Caco-2 (cell line): ENCODE results near the gene ATP10D. TPM values are rescaled to one million over a fixed set of nuclear protein-coding genes. Genes with fewer than 3 reads are reported as not detected.

Experiments
- BruUV-seq: library from RNA; stranded (reverse); fragments of 400-500 nt; replicated peaks from 2 replicates; lab custom pipeline; 2021; lab: Mats Ljungman, UMichigan
- CTCF ChIA-PET: fragments of 300-600 bp; sonication (Branson Sonifier 250); formaldehyde crosslinking; loops from one replicate; lab custom pipeline; 2022; ENCODE audit warnings: antibody characterized with exemption; lab: Charles Lee
- POLR2A ChIA-PET: fragments of 300-600 bp; sonication (Branson Sonifier 250); formaldehyde crosslinking; loops from one replicate; lab custom pipeline; 2022; ENCODE audit warnings: antibody characterized with exemption; lab: Charles Lee
- DNase-seq, 2 experiments: peaks; one replicate each; pipeline versions ENCODE4 v3.0.0 to v3.0.0-alpha.2; 2020 to 2022
- H3K27me3 ChIP-seq: replicated peaks from 2 replicates; pipeline ENCODE4 v1.6.0; 2011; ENCODE audit warnings: low read length; ENCODE audit not compliant: control insufficient read depth, insufficient read depth
- H3K36me3 ChIP-seq: 2 replicates; pipeline ENCODE4 v1.5.1; 2011; ENCODE audit warnings: low read length; ENCODE audit not compliant: control insufficient read depth, insufficient read depth
- H3K4me1 ChIP-seq: fragments of 250-450 bp; sonication (Bioruptor Pico); 2 replicates; pipeline ENCODE4 v1.5.1; 2020; ENCODE audit warnings: mild to moderate bottlenecking
- H3K4me3 ChIP-seq: 2 replicates; pipeline ENCODE4 v1.5.1; 2011; ENCODE audit warnings: low read depth, mild to moderate bottlenecking, control low read depth, low read length
- H3K9me3 ChIP-seq: fragments of 250-450 bp; sonication (Bioruptor Pico); 2 replicates; pipeline ENCODE4 v1.5.1; 2020; ENCODE audit warnings: mild to moderate bottlenecking, moderate library complexity
- H3K27ac Mint-ChIP-seq: one replicate; pipeline ENCODE4 v1.8.0; 2022; ENCODE audit warnings: mixed read lengths; ENCODE audit not compliant: unreplicated experiment
- H3K27me3 Mint-ChIP-seq: one replicate; pipeline ENCODE4 v1.8.0; 2022; ENCODE audit warnings: mixed read lengths; ENCODE audit not compliant: insufficient read depth, unreplicated experiment
- H3K36me3 Mint-ChIP-seq: one replicate; pipeline ENCODE4 v1.8.0; 2022; ENCODE audit warnings: mild to moderate bottlenecking, mixed read lengths; ENCODE audit not compliant: insufficient read depth, unreplicated experiment
- H3K4me1 Mint-ChIP-seq: one replicate; pipeline ENCODE4 v1.8.0; 2022; ENCODE audit warnings: low read depth, mixed read lengths; ENCODE audit not compliant: unreplicated experiment
- H3K4me3 Mint-ChIP-seq: one replicate; pipeline ENCODE4 v1.8.0; 2022; ENCODE audit warnings: mild to moderate bottlenecking, moderate library complexity, mixed read lengths; ENCODE audit not compliant: unreplicated experiment
- H3K9me3 Mint-ChIP-seq: one replicate; pipeline ENCODE4 v1.8.0; 2022; ENCODE audit warnings: mixed read lengths; ENCODE audit not compliant: unreplicated experiment
- CTCF ChIP-seq, 2 experiments: fragments of 200-600 bp in 1 of 2; IDR thresholded peaks; 1 replicate in 1 of 2; 2 replicates in 1 of 2; pipeline versions ENCODE4 v1.5.1 to v1.8.0; 2011 to 2022; ENCODE audit warnings: antibody characterized with exemption in 1 of 2, control low read depth in 1 of 2, inconsistent platforms in 1 of 2, low read depth in 1 of 2, low read length in 1 of 2, mild to moderate bottlenecking in 1 of 2, moderate library complexity in 1 of 2; ENCODE audit not compliant: insufficient read depth in 1 of 2, severe bottlenecking in 1 of 2, unreplicated experiment in 1 of 2
- intact Hi-C: fragments of 100-400 bp; cut with micrococcal nuclease; formaldehyde crosslinking; loops from one replicate; pipeline ENCODE4 v1.10.0; 2022; ENCODE audit not compliant: unreplicated experiment
- total RNA-seq: library from RNA; stranded (reverse); gene quantifications from 2 replicates; pipeline ENCODE4 v1.2.3, GENCODE V29; 2022

The ATP10D gene
- total RNA-seq, 1 experiment from 2014 or later = 44.5 TPM

GRCh38 chr4:47488706-47489105 is 3.6 kb downstream of the ATP10D start:
- no peaks in the 10 kb centered on the region for H3K27me3 Mint-ChIP-seq
- no peaks in the 10 kb centered on the region for H3K36me3 ChIP-seq
- peaks cover 17% of the 10 kb centered on the region for H3K4me1 ChIP-seq
- no peak for DNase-seq
- ChIA-PET CTCF (no interaction called here), POLR2A (no interaction called here)
- intact Hi-C loops = loop anchor here (5.0 kb wide), 1 partner anchor 44 kb away; no protein-coding TSS in a partner anchor
- no TSS peak for BruUV-seq
- no peak overlapping the region for H3K27ac Mint-ChIP-seq
- no peaks in the 10 kb centered on the region for H3K9me3 Mint-ChIP-seq
- H3K4me3 Mint-ChIP-seq = no peak overlapping the region
- no peak for TF ChIP-seq CTCF (IDR thresholded peaks at IDR 0.05; ENCODE audit: insufficient read depth in 1 of 2, low read depth in 1 of 2, low read length in 1 of 2, severe bottlenecking in 1 of 2, unreplicated experiment in 1 of 2)
- H3K36me3 Mint-ChIP-seq = peaks cover 7% of the 10 kb centered on the region
- no peaks in the 10 kb centered on the region for H3K4me1 Mint-ChIP-seq
- no peaks in the 10 kb centered on the region for H3K9me3 ChIP-seq
- no peaks in the 10 kb centered on the region for H3K27me3 ChIP-seq
- H3K4me3 ChIP-seq = no peak overlapping the region

- no peaks in the 10 kb centered on the region for H3K27me3 ChIP-seq
- no peaks in the 10 kb centered on the region for H3K9me3 ChIP-seq
- ChIA-PET CTCF (no interaction called here), POLR2A (no interaction called here)
- 0 out of 2 replicates have a peak, but pooled peaks cover 5% of the 10 kb centered on the region for H3K4me1 ChIP-seq
- Mint-ChIP-seq H3K9me3 (no peaks in the 10 kb centered on the region), H3K27ac (no peak overlapping the region), H3K4me1 (no peaks in the 10 kb centered on the region), H3K4me3 (no peak overlapping the region), H3K36me3 (no peaks in the 10 kb centered on the region), H3K27me3 (no peaks in the 10 kb centered on the region)
- no peak overlapping the region for H3K4me3 ChIP-seq
- no TSS peak for BruUV-seq
- TF ChIP-seq CTCF (IDR thresholded peaks at IDR 0.05; ENCODE audit: insufficient read depth in 1 of 2, low read depth in 1 of 2, low read length in 1 of 2, severe bottlenecking in 1 of 2, unreplicated experiment in 1 of 2) = peak; percentile 36 to 57
- peak; percentile 37 to 47 for DNase-seq
- H3K36me3 ChIP-seq = no peaks in the 10 kb centered on the region
- intact Hi-C loops = loop anchor here (1.0 kb wide), 1 partner anchor 74 kb away; no protein-coding TSS in a partner anchor
Observed at GRCh38 chr4:47490550-47490949, 5.5 kb downstream of the ATP10D start.

- BruUV-seq = no TSS peak
- Mint-ChIP-seq H3K9me3 (no peaks in the 10 kb centered on the region), H3K36me3 (no peaks in the 10 kb centered on the region), H3K4me3 (no peak overlapping the region), H3K4me1 (no peaks in the 10 kb centered on the region), H3K27me3 (no peaks in the 10 kb centered on the region), H3K27ac (no peak overlapping the region)
- Histone ChIP-seq H3K27me3 (no peaks in the 10 kb centered on the region), H3K4me1 (no peaks in the 10 kb centered on the region), H3K9me3 (no peaks in the 10 kb centered on the region), H3K36me3 (no peaks in the 10 kb centered on the region), H3K4me3 (no peak overlapping the region)
- no peak for TF ChIP-seq CTCF (IDR thresholded peaks at IDR 0.05; ENCODE audit: insufficient read depth in 1 of 2, low read depth in 1 of 2, low read length in 1 of 2, severe bottlenecking in 1 of 2, unreplicated experiment in 1 of 2)
- ChIA-PET POLR2A (interaction anchor here (0.6 to 1.0 kb wide), 2 partner anchors 9 to 30 kb away, joined by 4 to 7 read pairs; partner anchors contain the start of gene COMMD8), CTCF (no interaction called here)
- intact Hi-C loops = no loop called here
- no peak for DNase-seq
Observed at GRCh38 chr4:47493238-47494123, 8.4 kb downstream of the ATP10D start.
